Testis (tissue), 3 donors: Measurements from ENCODE around the gene SPRY4. TPM values are rescaled to one million over a fixed set of nuclear protein-coding genes. Genes with fewer than 3 reads are reported as not detected.

ENCODE experiments used
- DNase-seq: peaks from one replicate; pipeline ENCODE4 v3.0.0-alpha.2; 2019
- H3K27ac ChIP-seq, 2 donors: fragments of 200-600 bp; sonication (generic); one replicate each; pipeline ENCODE4 v1.5.1; 2019
- H3K27me3 ChIP-seq: fragments of 200-600 bp; sonication (generic); one replicate; pipeline ENCODE4 v1.5.1; 2019
- H3K36me3 ChIP-seq: fragments of 200-600 bp; sonication (generic); one replicate; pipeline ENCODE4 v1.5.1; 2017; ENCODE audit warnings: low read depth; ENCODE audit errors: missing control alignments
- H3K4me1 ChIP-seq: fragments of 200-600 bp; sonication (generic); one replicate; pipeline ENCODE4 v1.5.1; 2019
- H3K4me3 ChIP-seq, 2 donors: fragments of 200-600 bp; sonication (generic); one replicate each; pipeline ENCODE4 v1.5.1; 2017 to 2019
- H3K9me3 ChIP-seq: fragments of 200-600 bp; sonication (generic); one replicate; pipeline ENCODE4 v1.5.1; 2017
- CTCF ChIP-seq, 3 experiments: fragments of 450-650 bp in 2 of 3; fragments of 200-600 bp in 1 of 3; sonication (generic) in 1 of 3; IDR thresholded peaks; one replicate each; pipeline ENCODE4 v1.5.1; 2016 to 2019; ENCODE audit warnings: antibody characterized with exemption in 3 of 3, mild to moderate bottlenecking in 2 of 3, moderate library complexity in 1 of 3
- POLR2A ChIP-seq: fragments of 450-650 bp; IDR thresholded peaks from one replicate; pipeline ENCODE4 v1.6.1; 2017; ENCODE audit warnings: antibody characterized with exemption, mild to moderate bottlenecking, moderate library complexity
- WGBS, 2 donors: methylation state at CpG; one replicate each; pipeline ENCODE4 v1.1.5; 2018; 5-methylcytosine and 5-hydroxymethylcytosine counted together
- intact Hi-C: fragments of 100-400 bp; cut with DNase I; formaldehyde crosslinking; loops from one replicate; pipeline ENCODE4 v1.15.1; 2023; ENCODE audit warnings: low total_unique reads
- polyA plus RNA-seq: library from polyadenylated mRNA; stranded (reverse); fragments of 350-450 nt; fragmentation: Illumina TruSeq; extraction: RNeasy Lipid Tissue Mini Kit (QIAGEN cat#74804); gene quantifications from one replicate; pipeline ENCODE4 v1.2.3, GENCODE V29; 2014; ENCODE audit warnings: low read depth, low replicate concordance; ENCODE audit not compliant: insufficient read depth
- total RNA-seq, 2 donors: library from RNA; depleted of rRNA; stranded (reverse); fragments of >200 nt; gene quantifications; one replicate each; pipeline ENCODE4 v1.2.3, GENCODE V29; 2016

Gene SPRY4
- total and polyA plus RNA-seq, 3 donors from 2014 or later = 3.8 to 7.2 (median 5.3) TPM

- H3K4me1 ChIP-seq = no peaks in the 10 kb centered on the region
- H3K27ac ChIP-seq = no peak overlapping the region
- no peaks in the 10 kb centered on the region for H3K9me3 ChIP-seq
- DNase-seq = no peak
- H3K27me3 ChIP-seq = no peaks in the 10 kb centered on the region
- 65 to 74% methylated on average over 5 to 6 of the region's 6 CpGs for WGBS, 2 donors
- TF ChIP-seq CTCF (IDR thresholded peaks at IDR 0.05) (no peak), POLR2A (no peak)
- intact Hi-C loops = no loop called here
- H3K4me3 ChIP-seq = no peak overlapping the region
- H3K36me3 ChIP-seq = no peaks in the 10 kb centered on the region
Observed at GRCh38 chr5:142281008-142281367, 43.8 kb downstream of the SPRY4 start.

GRCh38 chr5:142280066-142281007 is 44.5 kb downstream of the SPRY4 start:
- no peaks in the 10 kb centered on the region for H3K27me3 ChIP-seq
- no peak overlapping the region for H3K27ac ChIP-seq
- 62 to 63% methylated on average over 17 of the region's 17 CpGs for WGBS, 2 donors
- no peaks in the 10 kb centered on the region for H3K4me1 ChIP-seq
- no peak for DNase-seq
- no peak for TF ChIP-seq CTCF (IDR thresholded peaks at IDR 0.05)
- TF ChIP-seq POLR2A = no peak
- intact Hi-C loops = no loop called here
- no peak overlapping the region for H3K4me3 ChIP-seq
- no peaks in the 10 kb centered on the region for H3K9me3 ChIP-seq
- H3K36me3 ChIP-seq = no peaks in the 10 kb centered on the region

- Histone ChIP-seq H3K4me3 (no peak overlapping the region), H3K27me3 (no peaks in the 10 kb centered on the region), H3K36me3 (no peaks in the 10 kb centered on the region), H3K4me1 (no peaks in the 10 kb centered on the region), H3K27ac (no peak overlapping the region), H3K9me3 (no peaks in the 10 kb centered on the region)
- 95 to 100% methylated on average over 1 of the region's 1 CpG for WGBS, 2 donors
- TF ChIP-seq CTCF (IDR thresholded peaks at IDR 0.05) = no peak
- TF ChIP-seq POLR2A = no peak
- no peak for DNase-seq
- intact Hi-C loops = no loop called here
Observed at GRCh38 chr5:142278627-142279026, 46.2 kb downstream of the SPRY4 start.

- Histone ChIP-seq H3K36me3 (no peaks in the 10 kb centered on the region), H3K4me3 (no peak overlapping the region), H3K4me1 (no peaks in the 10 kb centered on the region), H3K9me3 (no peaks in the 10 kb centered on the region), H3K27me3 (no peaks in the 10 kb centered on the region), H3K27ac (no peak overlapping the region)
- TF ChIP-seq CTCF (IDR thresholded peaks at IDR 0.05) = no peak
- TF ChIP-seq POLR2A = no peak
- WGBS, 2 donors = 90 to 93% methylated on average over 3 of the region's 3 CpGs
- intact Hi-C loops = no loop called here
- DNase-seq = no peak
Observed at GRCh38 chr5:142277796-142278195, 47.0 kb downstream of the SPRY4 start.

GRCh38 chr5:142276517-142276916 is 48.3 kb downstream of the SPRY4 start:
- 75% methylated on average over 6 of the region's 6 CpGs for WGBS, 2 donors
- no peak overlapping the region for H3K27ac ChIP-seq

More at GRCh38 chr5:142276517-142276916, 48.3 kb downstream of the SPRY4 start:
- H3K27me3 ChIP-seq = no peaks in the 10 kb centered on the region
- no peak overlapping the region for H3K4me3 ChIP-seq
- no peaks in the 10 kb centered on the region for H3K9me3 ChIP-seq
- no peaks in the 10 kb centered on the region for H3K4me1 ChIP-seq
- intact Hi-C loops = no loop called here
- no peaks in the 10 kb centered on the region for H3K36me3 ChIP-seq
- TF ChIP-seq CTCF (IDR thresholded peaks at IDR 0.05) = no peak
- TF ChIP-seq POLR2A = no peak
- no peak for DNase-seq
